H54 (cell line): Measurements from ENCODE around the gene ZFHX3.
A peak's percentile ranks its signal among the peaks of the same experiment; 100 is the strongest.
"Not testable (repeated sequence)": the region's sequence is repeated elsewhere in the genome, so short reads cannot be mapped to it uniquely, and the experiment has no call there.

Experiments used
- DNase-seq: peaks from one replicate; pipeline ENCODE4 v3.0.0; 2011; ENCODE audit warnings: low spot score, mixed read lengths; ENCODE audit not compliant: insufficient read length
- FAIRE-seq: peaks from 3 replicates; lab custom pipeline; 2011; peaks lifted over from hg19 to GRCh38; lab: Jason Lieb, UNC
- POLR2A ChIP-seq: IDR thresholded peaks from 2 replicates; pipeline ENCODE4 v1.6.1; 2011; ENCODE audit warnings: low read depth, mild to moderate bottlenecking, low read length

ZFHX3 gene

GRCh38 chr16:73021866-73022495 is 25.9 kb downstream of the ZFHX3 start:
- FAIRE-seq = no peak
- TF ChIP-seq POLR2A = no peak
- no peak for DNase-seq

DNA sequence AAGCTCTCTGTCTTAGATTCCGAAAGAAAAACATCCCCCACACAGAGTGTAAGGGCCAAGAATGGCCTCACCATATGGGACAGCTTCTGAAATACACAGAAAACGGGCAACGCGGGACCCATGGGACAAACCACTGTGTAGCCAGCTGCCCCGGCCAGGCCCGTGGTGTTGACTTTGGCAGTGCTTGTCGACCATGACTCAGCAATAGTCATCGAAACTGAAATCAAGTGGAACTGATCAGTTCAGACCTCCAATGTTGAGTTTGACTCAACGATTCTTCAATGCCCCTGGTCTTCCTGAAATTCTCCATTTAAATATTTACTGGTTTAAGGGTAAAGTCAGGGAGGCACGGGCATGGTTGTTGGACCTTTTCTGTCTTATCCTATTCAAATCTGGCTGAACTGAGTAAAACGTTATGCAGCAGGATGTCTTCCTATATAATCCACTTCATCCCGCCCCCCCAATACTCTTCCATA is 27.5 kb downstream of the ZFHX3 start:
- TF ChIP-seq POLR2A = no peak
- no peak for FAIRE-seq
- peak; percentile 80 for DNase-seq

GRCh38 chr16:73019457-73020362 is 28.2 kb downstream of the ZFHX3 start:
- DNase-seq = peak; percentile 64
- no peak for TF ChIP-seq POLR2A
- FAIRE-seq = no peak

GRCh38 chr16:73018821-73019456 is 29.0 kb downstream of the ZFHX3 start:
- no peak for TF ChIP-seq POLR2A
- FAIRE-seq = no peak
- no peak for DNase-seq

DNA sequence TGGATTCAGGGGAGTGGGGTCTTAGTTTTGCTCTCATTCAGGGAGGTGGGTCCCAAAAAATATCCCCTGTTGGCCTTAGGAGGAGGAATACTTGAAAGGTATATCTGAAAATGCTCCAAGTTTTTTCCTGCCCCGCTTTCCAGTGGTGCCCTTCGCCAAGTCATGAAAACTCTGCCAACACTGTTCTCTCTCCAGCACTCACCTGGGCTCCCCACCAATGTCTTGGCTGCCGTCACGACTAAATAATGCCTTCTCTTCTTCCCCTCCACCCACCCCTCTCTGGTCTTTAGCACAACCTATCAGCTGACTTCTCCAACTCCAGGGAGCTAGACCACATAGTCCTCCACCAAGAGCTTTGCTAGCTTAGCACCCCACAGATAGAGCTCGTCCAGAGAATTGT is 30.6 kb downstream of the ZFHX3 start:
- no peak for FAIRE-seq
- no peak for TF ChIP-seq POLR2A
- DNase-seq = no peak

DNA sequence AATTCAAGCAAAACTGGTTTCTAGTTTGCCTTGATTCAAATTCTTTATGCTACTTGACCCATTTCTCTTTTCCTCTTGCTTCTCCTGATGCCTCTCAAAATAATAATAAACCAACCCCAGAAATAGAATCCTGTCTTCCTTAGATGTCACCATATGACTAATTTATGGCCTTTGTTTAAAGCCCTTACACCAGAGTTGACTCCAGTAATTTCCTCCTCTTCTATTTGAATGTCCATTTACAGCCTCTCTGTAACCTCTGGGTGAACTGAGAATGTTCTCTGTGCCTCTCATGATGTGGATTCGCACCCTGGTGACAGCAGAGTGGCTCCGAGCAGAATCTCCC is 31.5 kb downstream of the ZFHX3 start:
- DNase-seq = no peak
- FAIRE-seq = no peak
- TF ChIP-seq POLR2A = no peak

DNA sequence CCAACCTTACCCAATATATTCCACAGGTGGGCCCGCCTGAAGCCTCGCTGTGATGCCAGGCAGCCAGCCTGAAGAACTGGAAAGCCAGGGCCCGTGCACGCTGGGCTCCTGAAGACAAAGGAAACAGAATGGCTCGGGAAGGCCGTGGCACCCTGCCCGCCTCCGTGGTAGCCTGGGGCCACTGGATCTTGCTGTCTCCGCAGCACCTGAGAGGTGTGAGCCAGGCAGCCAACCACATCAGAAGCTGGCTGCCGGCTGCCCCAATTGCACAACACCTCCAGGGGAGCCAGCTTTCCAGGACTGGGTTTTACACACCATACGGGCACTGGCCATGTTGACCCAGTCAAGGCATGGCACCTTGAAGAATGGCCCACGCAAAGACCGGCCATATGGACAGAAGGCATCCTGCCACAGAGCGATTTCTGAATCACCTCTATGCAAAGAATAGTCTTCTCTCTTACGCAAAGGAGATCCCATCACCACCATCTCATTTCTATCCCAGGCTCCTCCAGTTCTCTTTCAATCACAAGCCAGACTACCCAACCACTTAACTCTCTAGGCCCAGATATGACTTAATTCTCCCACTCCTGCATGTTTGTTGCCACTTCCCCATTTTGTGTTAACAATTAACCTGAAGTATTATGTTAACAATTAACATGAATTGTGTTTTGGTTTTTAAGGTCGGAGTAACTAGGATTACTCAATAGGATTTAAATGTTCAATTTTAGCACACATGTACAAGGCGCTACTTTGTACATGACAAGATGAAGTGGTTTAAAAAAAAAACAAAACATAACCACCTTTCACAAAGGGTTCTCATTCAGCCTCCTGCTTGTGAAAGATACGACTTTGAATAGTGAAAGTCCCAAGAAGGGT is 32.1 kb downstream of the ZFHX3 start:
- TF ChIP-seq POLR2A = no peak
- FAIRE-seq (no peak), DNase-seq (no peak)

DNA sequence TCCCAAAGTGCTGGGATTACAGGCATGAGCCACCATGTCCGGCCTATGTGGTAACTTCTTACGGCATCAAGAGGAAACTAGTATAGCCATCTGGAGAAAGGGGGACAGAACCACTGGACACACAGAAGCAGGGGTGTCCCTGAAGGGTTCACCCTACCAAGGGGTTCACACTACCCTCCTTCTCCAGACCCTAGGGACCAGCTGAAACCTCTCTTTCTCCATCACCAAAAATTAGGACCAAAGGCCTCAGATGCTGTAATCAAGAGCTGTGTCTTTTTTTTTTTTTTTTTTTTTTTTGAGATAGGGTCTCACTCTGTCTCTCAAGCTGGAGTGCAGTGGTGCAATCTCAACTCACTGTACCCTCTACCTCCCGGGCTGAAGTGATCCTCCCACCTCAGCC is 33.2 kb downstream of the ZFHX3 start:
- no peak for FAIRE-seq
- TF ChIP-seq POLR2A = no peak
- DNase-seq = no peak

GRCh38 chr16:73013974-73014373 is 34.0 kb downstream of the ZFHX3 start:
- FAIRE-seq (no peak), DNase-seq (no peak)
- no peak for TF ChIP-seq POLR2A

GRCh38 chr16:73012341-73012740 is 35.6 kb downstream of the ZFHX3 start:
- FAIRE-seq (no peak), DNase-seq (no peak)
- no peak for TF ChIP-seq POLR2A

- TF ChIP-seq POLR2A = no peak
- FAIRE-seq (no peak), DNase-seq (no peak)
Measured at GRCh38 chr16:73011926-73012325, 36.0 kb downstream of the ZFHX3 start.

DNA sequence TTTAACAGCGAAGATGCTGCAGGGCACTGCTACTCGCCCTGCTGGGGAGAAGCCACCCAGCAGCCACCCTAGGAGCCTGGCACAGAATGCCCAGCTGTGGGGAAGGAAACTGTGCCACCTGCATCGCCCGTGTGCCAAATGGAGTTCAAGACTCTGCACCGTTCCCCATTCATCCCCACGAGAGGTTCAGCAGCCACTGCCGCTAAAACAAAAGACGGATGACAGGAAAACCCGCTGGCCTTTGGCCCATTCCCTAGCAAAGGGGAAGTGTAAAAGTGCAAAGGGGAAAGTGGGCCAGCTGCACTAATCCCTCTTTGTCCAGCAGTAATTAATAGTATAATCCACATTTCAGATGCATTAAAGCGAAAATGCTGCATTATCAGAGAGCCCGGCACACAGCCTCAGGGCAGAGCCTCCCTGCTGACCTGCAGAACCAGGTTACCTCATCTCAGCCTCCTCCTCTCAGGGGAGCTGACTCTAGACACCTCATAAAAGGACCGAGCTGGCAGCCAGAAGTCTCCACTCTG is 37.7 kb downstream of the ZFHX3 start:
- no peak for TF ChIP-seq POLR2A
- FAIRE-seq (no peak), DNase-seq (no peak)

DNA sequence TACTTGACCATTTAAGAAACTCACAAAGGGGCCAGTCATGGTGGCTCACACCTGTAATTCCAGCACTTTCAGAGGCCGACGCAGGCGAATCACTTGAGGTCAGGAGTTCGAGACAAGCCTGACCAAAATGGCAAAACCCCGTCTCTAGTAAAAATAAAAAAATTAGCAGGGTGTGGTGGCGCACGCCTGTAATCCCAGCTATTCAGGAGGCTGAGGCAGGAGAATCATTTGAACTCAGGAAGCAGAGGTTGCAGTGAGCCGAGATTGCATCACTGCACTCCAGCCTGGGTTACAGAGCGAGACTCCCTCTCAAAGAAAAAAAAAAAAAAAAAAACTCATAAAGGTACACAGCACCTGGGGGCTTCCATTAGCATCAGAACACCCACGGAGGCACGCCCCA is 38.2 kb downstream of the ZFHX3 start:
- not testable (repeated sequence) for FAIRE-seq, DNase-seq
